ENCODE data around the gene NUP210L.
"Not testable (repeated sequence)": the region's sequence is repeated elsewhere in the genome, so short reads cannot be mapped to it uniquely, and the experiment has no call there.

DNA sequence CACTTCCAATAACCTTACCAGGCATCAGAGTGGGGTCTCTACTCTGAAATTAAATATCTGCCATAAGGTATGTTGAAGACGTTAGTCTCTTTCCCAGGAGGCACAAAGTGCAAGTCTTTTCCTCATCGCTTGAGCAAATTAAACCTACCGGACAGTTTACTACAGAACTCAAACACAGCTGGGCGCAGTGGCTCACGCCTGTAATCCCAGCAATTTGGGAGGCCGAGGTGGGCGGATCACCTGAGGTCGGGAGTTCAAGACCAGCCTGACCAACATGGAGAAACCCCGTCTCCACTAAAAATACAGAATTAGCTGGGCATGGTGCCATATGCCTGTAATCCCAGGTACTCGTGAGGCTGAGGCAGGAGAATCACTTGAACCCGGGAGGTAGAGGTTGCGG lies 175.8 kb downstream of the NUP210L start:
- not testable (repeated sequence) for TF ChIP-seq EZH2 (IDR thresholded peaks at IDR 0.05; ENCODE audit: insufficient read depth, poor library complexity, severe bottlenecking); EZH2phosphoT487 (IDR thresholded peaks at IDR 0.05; ENCODE audit: insufficient read depth, low read depth)

Measured in GM23248 (cell line).